Middle frontal gyrus (tissue), 1 donor: ENCODE measurements around the gene MARS1.

ENCODE experiments used
- DNase-seq: peaks from one replicate; pipeline ENCODE4 v3.0.0-alpha.2; 2015; ENCODE audit warnings: low spot score; ENCODE audit errors: extremely low spot score

Gene MARS1

GRCh38 chr12:57471661-57472060, 16.2 kb upstream of the MARS1 start:
- DNase-seq: no peak

DNA sequence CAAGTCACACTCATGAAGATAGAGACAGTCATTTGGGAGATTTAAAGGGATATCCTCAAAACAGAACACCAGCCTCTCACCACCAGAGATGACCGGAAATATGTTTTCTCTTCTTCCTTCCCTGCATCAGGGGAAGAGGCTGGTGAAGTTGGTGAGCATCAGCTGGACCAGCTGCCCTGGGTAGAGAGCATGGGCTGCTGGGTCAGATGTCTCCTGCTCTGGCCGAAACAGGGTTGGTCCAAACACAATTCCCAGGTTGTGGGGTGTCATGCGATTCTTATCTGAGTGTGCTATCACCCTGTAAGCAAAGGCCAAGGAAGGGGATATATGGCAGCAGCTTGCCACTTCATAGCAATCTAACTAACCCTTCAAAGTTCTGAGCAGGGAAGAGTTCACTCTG, 15.5 kb upstream of the MARS1 start:
- DNase-seq: no peak

DNA sequence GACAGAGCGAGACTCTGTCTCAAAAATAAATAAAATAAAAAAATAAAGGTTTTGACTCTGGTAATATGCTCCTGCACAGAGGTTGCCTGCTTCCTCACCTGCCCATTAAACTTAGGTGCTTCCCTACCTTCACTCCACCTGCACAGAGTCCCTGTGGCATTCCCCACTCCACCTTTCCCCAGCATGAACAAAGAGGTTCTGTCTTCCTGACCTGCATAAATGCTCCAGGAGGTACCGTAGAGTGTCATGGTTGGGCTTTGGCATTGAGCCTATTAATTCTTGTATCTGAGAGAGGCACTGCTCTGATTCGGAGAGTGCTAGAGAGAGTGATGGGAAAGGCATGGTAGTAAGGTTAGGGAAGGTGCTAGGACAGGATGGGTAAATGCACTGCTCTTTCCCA, 14.5 kb upstream of the MARS1 start:
- DNase-seq: no peak

- no peak for DNase-seq
These were observed 14.0 kb upstream of the MARS1 start for GRCh38 chr12:57473886-57474285.

DNA sequence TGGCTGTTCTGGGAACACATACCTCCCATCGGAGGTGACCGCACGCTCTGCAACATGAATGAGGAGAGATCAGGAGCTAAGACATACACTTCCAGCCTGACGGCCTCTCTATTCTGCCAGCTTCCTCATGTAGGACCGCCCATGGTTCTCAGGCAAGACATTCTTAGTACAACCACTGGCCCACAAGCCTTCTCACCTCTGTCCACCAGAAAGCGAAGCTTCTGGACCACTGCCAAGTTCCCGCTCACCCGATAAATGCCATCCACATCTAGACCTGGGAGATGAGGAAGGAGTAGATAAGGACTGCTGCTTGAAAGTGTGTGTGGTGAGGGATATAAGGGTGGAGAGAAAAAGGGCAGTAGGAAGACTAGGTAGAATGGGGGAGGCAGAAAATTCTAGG, 13.4 kb upstream of the MARS1 start:
- DNase-seq: no peak

DNA sequence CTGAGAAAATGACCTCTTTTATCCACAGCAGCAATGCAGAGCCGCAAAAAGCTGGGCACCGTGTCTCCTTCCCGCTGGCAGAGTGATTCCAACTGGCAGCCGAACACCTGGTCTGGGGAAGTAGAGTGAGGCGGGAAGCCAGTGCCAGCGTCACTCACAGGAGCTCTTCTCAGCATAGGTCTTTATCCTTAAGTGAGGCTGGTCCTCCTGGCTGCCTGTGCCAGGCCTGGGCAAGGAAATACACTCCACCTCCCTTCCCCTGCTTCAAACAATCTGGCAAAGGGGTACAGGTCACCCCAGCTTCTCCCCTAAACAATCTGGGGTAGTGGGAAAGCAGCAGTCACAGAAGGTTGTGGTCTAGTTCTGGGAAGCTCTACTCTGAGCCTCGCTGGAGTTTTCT, 13.0 kb upstream of the MARS1 start:
- DNase-seq: no peak

GRCh38 chr12:57475271-57476161, 12.4 kb upstream of the MARS1 start:
- DNase-seq: no peak

- DNase-seq: no peak
These were observed 11.5 kb upstream of the MARS1 start for GRCh38 chr12:57476162-57476992.

DNA sequence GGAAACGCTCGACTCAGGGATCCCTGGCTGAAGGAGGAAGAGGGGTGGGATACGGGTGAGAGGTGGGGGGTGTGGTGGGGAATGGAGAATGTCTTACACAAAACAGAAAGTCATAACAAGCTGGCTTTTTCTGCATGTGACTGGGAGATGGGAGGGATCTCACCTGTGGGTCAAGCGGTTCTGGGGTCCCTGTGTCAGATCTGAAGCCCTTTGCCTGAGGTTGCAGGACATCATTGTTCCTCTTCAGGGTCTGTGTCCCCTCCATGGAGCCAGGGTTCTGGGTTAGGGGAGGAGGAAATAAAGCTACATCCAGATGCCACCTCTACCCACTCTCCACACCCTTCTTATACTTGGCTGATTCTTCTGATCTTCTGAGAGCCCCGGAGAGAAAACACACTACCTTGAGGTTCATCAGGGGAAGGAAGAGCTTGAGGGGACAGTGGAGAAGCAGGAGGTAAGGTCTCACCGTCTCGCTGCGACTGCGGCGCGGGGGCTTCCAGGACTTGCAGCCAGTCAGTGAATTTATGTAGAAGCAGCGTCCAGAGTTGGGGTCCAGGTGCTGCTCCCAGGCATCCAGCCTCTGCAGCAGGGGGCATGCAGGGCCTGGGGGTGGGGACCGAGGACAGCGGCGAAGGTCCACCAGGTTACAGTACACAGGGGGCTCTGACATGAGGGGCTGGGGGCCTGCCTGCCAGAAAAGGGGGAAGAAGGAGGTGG, 10.7 kb upstream of the MARS1 start:
- no peak for DNase-seq

DNA sequence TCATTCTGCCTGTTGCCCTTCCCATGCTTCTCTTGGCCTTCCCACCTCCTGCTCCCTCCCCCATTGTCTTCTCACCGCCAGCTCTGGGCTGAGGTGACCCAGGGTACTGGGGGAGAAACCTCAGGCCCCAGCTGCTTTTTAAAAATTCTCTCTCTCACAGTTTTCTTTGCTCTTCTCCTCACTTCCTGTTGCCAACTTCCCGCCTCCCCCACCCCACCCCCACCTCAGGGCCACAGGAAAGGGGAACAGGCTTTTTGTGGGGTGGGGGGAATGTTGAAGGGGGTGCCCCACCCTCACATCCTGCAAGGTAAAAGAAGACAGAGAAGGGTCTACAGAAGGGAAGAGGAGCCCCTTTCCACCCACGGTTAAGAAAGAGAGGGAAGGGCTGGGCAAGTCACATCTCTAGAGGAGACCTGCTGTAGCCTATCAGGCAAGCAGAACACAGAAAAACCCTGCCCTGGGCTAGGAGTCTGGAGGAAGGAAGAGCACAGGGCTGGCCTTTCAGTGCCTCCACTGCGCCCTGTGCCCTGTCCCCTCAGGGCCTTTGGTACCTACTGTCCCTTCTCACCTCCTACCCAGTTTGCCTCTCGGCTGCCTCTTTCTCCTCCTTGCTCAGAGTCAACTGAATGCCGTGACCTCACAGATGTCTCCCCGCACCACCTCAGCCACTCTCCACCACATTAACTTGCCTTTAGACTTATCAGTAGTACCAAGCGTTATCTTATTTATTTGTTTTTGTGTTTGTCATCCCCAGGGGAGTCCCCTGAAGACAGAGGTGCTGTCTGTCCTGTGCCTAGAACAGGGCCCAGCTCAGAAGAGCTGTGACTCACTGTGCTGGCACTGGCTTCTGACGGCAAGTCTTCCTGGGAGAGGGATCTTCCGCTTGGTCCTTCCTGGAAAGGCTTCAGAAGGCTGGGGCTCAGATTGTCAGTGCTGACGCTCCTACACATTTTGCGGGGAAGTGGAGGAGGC, 9.9 kb upstream of the MARS1 start:
- DNase-seq: no peak

DNA sequence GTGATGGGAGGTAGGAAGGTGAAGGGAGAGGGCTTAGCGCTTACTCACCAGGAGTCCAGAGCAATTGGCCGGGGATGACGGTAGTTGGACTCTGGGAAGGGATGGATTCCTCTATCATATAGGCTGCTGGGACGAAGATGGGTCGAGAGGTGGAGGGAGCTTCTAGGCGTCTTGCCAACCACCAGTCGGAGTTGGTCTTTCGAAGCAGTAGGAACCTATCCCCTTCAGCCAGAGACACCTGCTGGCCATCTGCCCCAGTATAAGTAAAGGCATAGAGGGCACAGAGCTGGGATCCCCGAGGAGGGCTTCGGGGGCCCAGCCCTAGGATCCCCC, 8.9 kb upstream of the MARS1 start:
- DNase-seq: no peak

GRCh38 chr12:57479376-57480115, 8.3 kb upstream of the MARS1 start, which contains the start of gene ARHGAP9:
Gene ARHGAP9, minus strand, starts transcription at chr12:57479866. Its CDS starts 460 bp downstream, at chr12:57479406.
- DNase-seq: no peak

GRCh38 chr12:57481671-57482070, 6.2 kb upstream of the MARS1 start:
- no peak for DNase-seq

GRCh38 chr12:57483466-57483865, 4.4 kb upstream of the MARS1 start:
- no peak for DNase-seq

DNA sequence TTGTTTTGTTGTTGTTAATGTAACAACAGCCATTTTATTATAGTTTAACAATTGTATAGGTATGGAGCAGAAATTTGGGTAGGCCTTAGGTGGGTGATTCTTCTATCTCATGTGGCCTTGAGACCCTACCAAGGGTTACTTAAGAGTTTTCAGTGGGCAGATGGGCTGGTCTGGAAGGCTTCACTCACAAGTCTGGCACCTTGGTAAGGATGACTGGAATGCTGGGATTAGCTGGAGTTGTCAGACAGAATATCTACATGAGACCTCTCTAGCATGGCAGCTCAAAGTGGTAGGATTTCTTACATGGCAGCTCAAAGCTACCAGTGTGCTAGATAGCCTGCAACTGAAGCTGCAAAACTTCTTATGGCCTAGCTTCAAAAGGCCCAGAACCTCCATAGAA, 2.2 kb upstream of the MARS1 start:
- no peak for DNase-seq

DNA sequence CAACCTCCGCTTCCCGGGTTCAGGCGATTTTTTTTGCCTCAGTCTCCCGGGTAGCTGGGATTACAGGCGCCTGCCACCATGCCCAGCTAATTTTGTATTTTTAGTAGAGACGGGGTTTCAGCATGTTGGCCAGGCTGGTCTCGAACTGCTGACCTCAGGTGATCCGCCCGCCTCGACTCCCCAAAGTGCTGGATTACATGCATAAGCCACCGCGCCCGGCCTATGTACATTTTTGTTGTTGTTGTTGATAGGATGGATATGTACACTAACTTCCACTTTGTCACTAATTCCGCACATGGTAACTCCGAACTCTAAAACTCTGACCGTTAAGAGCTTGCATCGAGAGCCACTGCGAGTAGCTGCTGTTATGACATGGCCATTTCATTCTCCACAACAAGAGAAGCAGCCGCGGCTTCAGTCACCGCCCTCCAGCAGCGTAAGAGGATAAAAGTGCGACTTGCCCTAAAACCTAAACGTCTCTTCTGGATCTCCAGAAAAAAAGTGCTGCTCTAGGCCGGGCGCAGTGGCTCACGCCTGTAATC, 742 bp upstream of the MARS1 start:
- DNase-seq: no peak

DNA sequence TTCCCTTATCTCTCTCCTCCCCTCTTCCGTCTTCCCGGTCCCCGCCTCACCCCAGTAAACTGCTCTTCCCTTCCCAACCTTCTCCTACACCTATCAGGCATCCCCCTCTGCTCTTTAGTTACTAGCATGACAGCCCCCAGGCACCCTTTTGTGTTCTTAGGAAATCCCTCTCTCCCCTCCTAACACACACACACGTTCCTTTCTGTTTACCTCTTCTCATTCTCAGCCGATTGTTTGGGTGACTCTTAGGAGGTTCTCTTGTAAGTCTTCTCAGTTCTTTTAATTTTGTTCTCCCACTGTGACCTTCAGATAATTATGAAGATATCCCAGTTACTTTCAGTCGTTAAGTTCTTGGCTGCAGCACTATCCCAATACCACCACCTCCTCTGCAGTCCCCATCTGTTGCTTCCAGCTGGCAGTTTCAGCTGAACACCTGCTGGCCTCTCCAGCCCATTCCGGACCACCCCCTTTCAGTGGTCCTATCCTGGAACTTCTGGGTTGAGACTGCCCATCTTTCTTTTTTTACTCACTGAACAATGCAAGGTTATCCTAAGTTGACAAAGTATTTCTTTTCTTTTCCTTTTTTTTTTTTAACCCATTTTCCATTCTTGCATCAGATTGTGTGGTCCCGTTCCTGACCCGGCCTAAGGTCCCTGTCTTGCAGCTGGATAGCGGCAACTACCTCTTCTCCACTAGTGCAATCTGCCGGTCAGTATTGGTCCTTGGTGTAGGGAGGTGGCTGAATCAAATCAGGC, 711 bp downstream of the MARS1 start:
- DNase-seq: no peak

DNA sequence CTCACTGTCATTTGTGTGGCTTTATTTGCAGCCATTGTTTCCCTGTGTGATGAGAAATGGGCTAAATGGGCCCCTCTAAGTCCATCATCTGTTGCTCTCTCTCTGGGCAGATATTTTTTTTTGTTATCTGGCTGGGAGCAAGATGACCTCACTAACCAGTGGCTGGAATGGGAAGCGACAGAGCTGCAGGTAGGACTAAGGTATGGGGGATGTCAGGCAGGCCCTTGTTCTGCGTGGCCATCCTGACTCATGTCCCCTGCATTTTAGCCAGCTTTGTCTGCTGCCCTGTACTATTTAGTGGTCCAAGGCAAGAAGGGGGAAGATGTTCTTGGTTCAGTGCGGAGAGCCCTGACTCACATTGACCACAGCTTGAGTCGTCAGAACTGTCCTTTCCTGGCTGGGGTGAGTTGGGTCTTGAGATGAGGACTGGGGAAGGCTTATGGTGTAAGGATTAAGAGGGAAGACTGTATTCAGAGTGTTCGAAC, 1.3 kb downstream of the MARS1 start:
- no peak for DNase-seq

DNA sequence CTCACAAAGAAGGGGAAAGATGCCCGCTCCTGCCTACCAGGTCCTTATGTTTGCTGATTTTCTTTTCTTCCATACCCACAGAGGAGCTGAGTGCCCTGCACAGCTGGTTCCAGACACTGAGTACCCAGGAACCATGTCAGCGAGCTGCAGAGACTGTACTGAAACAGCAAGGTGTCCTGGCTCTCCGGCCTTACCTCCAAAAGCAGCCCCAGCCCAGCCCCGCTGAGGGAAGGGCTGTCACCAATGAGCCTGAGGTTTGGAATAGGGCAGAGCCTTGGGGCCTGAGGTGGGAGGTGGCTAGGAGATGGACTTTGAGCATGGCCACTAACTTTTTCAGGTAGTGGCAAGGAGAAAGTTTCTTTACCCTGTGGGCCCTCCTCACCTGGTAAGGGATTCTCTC, 2.3 kb downstream of the MARS1 start:
- DNase-seq: no peak
